HG03460 (cell line): ENCODE results near the gene RIN3.
"Not testable (repeated sequence)": the region's sequence is repeated elsewhere in the genome, so short reads cannot be mapped to it uniquely, and the experiment has no call there.

ENCODE experiments used
- ATAC-seq: cut with Tn5 transposase; IDR thresholded peaks from one replicate; pipeline ENCODE4 v1.9.1; 2021; ENCODE audit not compliant: unreplicated experiment

The RIN3 gene

DNA sequence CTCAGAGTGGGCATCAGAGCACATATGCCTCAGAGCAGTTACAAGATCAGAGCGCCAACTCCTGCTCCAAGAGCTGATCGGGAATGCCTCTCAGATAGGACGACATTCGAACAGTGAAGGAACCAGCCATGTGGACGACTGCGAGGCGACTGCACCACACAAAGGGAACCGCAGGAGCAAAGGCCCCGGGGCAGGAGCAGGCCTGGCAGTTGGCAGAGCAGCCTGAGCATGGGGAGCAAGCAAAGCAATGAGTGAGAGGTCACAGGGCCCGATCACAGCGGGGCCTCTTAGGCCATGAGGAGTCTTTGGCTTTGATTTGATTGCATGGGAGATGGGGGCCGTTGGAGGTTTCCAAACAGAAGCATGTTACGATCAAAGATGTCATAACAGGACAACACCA is 144.6 kb downstream of the RIN3 start:
- no peak for ATAC-seq

DNA sequence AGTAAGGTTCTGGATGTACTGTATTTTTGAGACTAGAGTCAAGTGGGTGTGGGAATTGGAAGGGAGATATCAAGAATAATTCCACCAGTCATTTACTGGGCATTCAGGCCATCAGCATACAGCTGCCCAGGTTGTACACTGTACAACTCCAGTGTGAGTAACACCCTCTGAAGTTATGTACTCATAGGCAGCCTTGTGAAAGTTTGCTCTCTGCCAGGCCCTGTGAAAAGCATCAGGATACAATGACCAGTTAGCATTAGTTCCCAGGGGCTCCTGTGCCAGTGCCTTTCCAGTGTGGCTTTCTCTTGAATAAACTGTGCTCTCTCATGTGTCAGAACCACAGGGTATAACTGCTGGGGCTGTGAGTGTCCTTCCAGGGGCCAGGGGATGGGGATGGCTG is 145.1 kb downstream of the RIN3 start:
- ATAC-seq, result no peak

DNA sequence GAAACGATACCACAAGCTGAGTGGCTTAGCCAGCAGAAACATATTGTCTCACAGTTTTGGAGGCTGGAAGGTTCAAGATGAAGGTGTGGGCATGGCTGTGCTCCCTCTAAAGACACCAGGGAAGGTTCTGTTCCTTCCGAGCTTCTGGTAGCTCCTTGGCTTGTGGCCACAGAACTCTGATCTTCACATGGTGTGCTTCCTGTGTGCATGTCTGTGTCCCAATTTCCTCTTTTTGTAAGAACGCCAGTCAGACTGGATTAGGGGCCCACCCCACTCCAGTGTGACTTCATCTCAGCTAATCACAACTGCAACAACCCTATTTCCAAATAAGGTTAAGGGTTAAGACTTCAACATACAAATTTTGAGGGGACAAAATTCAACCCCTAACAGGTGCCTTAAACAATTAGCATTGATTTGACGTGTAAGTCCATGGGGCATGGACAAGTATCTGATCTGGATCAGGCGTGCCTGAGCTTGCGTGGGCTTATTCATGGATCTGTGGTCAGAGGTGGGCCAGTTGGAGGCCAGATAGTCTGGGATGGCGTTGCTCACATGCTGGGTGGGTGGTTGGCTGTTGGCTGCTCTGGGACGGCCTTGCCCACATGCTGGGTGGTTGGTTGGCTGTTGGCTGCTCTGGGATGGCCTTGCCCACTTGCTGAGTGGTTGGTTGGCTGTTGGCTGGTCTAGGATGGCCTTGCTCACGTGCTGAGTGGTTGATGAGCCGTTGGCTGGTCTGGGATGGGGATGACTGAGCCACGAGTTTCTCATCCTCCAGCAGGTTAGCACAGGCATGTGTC is 146.4 kb downstream of the RIN3 start:
- no peak for ATAC-seq

DNA sequence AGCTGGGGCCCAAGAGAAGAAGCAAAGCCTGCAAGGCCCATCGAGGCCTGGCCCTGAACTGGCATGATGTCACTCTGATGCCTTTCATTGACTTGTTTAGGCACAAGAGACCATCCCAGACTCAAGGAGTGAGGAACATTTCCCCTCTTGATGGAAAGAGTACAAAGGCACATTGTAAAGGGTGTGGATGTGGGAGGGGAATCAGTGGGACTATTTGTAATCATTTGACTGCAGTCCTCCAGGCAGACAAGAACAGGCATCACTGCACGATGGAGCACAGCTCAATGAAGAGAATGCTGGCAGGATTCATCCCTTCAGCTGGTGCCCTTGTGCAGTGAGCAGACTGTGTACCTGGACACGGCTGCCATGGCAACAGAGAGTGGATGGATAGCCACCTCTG is 147.0 kb downstream of the RIN3 start:
- no peak for ATAC-seq

DNA sequence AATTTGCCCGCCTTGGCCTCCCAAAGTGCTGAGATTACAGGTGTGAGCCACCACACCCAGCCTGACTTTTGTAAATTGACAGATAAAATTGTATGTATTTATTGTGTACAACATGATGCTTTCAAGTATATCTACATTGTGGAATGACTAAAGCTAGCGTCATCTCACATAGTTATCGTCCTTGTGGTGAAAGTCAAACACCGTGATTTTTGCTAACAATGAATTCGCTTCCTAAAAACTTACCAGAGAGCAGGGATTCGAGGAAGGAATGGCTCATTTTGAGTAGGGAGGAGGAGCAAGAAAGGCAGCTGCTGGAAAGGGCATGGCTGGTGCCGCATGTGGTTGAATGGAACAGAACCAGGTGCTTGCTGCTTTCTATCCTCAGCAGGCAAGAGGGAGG is 149.5 kb downstream of the RIN3 start:
- ATAC-seq, result no peak

DNA sequence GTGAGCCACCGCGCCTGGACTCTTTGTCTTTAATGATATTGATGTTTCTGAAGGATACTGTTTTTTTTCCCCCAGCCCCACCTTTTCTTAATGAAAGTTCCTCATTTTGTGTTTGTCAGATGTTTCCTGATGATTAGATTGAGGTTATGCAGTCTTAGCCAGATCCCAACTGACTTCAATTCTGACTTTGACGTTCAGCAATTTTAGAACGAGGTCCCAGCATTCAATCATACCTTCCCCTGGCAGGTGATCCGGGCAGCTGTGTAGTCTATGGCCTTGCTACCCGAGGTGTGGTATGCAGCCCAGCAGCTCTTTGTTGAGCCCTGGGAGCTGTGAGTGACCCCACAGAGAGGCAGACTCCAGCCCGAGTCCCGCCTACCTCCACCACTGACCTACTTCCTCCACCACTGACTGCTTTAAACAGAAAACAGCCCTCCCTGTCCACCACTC is 152.1 kb downstream of the RIN3 start:
- no peak for ATAC-seq

DNA sequence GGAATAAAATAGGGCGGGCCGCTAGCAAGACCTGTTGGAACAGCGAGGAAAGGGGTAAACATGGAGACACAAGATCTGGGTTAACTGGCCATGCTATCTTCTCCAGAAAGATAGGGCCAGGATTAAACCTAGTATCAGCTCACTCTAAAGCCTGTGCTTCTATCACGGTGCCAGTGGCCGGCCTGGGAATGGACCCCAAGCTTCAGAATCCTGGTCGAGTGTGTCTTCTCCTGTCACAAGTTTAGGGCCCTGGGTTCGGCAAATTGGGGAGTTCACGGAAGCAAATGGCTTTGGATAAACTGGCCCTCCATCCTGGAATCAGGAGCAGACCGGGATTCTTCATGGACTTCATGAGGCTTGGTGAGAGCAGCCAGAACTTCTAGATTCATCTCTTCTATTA is 152.7 kb downstream of the RIN3 start:
- ATAC-seq, result no peak

DNA sequence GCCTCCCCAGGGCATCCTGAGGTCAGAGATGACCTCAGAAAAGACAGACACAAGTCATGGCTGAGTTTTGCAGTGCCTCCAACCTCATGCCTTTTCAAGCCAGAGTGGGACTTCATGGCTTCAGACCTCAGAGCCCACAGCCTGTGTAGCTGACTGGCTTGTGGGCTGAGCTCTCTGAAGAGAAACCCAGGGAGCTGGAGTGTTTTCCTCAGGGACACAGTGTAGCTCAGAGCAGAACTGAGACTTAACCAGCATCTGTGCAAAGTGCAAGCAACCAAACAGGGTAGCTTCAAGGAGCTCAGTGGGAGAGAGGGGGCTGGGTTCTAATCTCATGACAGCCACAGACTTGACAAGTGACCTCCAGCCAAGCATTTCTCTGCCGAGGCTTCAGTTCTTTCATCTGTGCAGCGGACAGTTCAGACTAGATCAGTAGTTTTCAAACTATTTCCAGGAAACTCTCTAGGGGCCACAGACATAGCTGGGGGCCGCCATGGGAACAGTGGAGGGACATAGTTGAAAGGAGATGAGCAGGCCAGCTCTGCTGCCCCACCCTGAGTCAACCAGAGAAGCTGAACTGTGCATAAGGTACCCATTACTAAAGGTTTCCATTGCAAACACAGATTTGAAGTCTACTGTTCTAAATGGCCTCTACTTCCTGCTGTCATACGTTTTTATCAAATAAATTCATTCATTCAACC is 154.8 kb downstream of the RIN3 start:
- peak; percentile 46 for ATAC-seq

DNA sequence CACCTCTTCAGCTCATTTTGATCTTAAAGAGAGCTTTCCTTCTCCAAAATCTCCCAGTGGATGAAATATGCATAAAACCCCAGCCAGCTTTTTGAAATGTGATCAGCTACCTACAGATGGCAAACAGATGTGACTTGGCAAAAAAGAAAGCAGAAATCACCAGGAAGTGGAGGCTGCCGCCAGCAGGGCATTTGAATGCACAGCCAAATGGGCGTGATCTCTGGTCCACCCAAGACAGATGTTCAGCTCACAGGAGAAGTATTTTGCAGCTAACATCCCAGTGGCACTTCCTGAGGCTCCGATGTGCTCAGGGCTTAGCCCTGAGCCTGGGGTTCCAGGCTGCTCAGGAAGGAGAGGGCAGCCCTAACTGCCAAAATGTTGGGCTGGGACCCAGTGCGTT is 156.6 kb downstream of the RIN3 start:
- no peak for ATAC-seq

DNA sequence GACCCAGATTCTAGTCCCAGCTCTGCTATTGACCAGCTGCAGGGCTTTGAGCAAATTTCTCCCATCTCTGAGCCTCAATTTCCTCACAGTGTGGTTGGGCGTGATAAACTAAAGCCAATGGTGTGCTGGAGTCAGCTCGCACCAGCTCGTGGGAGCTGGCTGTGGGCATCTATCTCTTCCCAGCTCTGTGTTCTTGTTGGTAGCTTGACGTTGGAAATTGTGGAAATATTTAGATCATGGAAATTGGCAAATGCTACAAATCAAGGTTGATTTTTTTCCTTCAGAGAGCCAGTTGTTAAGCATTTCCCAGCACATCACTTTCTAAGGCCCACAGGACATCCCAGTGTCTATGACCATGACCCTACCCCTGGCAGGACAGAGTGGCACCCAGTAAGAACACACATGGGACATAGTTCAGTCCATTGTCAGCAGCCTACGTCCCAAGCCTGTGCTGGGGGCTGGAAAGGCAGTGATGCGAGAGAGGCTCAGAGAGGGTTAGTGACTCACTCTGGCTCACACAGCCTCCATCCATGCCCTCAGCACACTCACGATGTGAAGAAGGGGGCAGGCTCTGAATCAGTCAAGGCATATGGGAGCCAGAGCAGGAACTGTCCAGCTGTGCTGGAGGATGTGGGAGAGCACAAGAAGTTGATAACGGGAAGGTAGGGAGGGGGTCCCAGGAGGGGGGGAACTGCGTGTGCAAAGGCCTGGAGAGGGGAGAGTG is 157.2 kb downstream of the RIN3 start:
- no peak for ATAC-seq

DNA sequence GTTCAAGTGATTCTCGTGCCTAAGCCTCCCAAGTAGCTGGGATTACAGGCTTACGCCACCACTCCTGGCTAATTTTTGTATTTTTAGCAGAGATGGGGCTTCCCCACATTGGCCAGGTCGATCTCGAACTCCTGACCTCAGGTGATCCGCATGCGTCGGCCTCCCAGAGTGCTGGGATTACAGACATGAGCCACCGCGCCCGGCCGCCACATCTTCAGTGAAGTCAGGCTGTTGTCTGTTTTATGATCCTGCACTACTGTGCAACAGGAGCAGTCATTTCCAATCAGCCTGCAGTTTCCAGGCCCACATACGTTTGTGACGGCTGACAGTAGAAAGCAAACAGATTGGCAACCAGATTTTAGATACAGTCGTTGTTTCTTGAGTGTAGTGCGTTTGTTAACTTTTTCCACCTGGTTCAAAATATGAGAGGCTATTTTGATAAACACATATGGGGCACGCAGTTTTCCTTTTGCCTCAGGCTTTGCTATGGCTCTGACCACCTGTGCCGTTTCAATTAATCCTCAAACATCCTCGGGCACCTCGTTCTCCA is 160.1 kb downstream of the RIN3 start:
- no peak for ATAC-seq

DNA sequence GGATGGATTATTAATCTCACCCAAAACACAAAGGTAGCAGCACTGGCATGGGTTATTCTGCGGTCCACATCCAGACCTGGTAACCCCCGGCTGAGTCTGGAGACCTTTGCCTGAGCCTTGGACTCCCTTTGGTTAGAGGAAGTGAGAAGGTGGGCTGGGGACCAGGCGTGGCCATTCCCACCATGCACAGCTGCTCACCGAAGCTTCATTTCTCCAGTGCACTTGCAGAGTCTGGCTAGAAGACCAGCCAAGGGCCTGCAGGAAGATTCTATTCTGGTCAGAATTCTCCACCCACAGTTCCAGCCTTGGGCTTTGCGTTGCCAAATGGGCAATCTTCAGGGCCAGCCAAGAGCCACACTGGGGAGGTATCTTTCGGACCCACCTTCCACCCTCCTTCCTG is 161.8 kb downstream of the RIN3 start:
- no peak for ATAC-seq

DNA sequence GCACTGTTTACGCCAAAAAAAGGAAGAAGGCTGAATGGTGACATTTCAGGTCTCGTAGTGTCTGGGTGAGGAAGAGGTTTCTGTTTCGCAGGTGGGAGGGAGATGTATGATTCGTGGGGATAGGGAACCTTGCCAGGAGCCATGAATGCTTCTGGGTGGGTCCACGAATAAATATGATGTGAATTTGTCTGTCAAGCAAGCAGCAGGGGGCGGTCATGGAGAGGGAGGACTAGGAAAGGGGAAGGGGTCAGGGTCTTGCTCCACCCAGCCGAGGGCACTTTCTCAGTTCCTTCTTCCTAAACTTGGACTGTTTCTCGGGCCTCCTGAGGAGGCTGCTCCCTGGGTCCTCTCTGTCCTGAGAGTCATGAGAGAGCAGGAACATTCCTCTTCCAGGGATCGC is 162.4 kb downstream of the RIN3 start:
- no peak for ATAC-seq

DNA sequence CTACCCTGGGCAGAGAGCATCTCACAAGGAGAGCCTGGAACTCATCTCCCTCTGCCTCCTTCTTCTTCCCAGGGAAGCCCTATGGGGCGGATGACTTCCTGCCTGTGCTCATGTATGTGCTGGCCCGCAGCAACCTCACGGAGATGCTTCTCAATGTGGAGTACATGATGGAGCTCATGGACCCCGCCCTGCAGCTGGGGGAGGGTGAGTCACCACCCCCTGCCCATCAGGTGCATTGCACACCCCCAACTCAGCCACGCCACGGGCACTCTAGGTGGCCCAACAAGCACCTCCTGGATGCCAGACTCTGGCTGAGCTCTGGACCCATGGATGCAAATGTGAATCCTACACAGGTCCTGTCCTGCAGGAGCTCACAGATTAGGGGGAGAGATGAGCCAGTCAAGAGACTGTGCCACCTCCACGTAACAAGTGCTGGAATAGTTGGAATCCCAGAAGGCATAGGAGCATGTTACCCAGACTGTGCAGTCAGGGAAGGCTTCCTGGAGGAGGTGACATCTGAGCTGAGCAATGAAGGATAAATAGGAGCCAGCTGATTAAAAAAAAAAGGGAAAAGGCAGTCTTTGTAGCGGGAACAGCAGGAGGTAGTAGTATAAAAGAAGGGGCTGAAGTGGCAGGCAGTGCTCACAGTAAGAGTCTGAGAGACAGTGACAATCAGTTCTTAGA is 163.0 kb downstream of the RIN3 start:
- ATAC-seq, result no peak

DNA sequence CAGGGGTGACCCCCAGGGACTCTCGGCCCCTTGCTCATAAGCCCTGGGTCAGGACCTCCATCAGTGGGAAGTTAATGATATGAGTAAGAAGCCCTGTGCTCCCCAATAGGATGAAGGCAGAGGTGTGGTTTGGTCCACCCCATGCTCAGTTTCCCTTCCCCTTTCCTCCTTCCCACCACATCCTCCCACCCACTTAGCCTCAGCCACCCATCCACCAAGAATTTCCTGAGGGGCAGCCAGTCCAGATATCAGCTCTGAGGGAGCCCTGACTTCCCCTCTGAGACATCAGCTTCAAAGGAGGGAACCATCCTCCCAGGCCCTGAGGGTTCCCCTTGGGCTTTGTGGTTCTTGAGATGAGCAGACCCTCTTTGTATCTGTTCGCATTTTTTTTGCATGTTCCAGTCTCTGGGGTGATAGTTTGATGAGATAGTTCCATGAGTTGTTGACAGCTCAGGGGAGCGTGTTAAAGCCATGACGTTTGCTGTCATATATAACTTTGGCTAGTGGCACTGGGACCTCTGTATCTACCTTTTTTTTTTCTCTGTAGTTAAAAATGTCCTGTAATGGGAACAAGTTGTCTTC is 163.6 kb downstream of the RIN3 start:
- peak; percentile 82 for ATAC-seq

DNA sequence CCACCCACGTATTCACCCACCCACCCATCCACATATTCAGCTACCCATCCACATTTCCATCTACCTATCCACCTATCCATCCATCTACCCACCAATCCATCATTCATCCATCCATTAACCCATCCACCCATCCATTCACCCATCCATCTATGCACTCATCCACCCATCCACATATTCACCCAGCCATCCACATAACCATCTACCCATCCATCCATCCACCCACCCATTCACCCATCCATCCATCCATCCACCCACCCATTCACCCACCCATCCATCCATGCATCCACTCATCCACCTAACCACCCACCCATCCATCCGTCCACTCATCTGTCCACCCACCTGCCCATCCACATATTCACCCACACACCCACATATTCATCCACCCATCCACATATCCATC is 164.4 kb downstream of the RIN3 start:
- no peak for ATAC-seq

DNA sequence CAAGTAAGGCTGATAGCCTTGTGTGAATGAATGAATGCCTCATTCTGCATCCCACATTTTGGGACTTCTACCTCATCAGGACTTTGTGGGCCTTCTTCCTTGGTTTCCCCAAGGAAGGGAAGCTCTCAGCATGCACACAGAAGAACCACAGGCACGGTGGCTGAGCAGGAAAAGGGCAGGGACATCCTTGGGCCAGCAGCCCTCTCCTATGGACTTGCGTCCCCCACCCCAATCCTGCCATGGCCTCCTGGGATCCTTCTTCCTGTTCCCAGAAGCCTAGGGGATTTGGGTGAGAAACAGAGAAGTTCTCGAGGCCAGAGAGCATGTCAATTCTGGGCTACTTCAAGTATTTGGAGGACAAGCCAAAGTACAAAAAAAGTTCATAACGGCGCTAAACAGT is 165.2 kb downstream of the RIN3 start:
- ATAC-seq, result no peak

DNA sequence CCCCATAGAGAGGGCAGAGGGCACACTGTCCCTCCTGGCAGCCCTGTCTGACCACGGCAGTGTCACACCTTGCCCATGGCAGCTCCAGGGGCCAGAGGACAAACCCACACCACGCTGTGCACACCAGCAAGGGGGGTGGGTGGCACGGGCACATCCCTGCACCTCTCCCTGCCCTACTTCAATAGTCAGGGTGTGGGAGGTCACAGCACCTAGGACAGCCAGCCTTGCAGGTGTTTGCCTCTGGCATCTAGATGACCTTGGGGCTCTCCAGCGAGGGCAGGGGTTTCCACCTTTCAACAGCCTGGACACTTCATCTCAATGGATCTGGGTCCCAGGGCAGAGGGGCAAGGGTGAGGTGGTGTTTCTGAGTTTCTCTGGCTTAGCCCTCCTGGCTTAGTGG is 165.7 kb downstream of the RIN3 start:
- no peak for ATAC-seq

DNA sequence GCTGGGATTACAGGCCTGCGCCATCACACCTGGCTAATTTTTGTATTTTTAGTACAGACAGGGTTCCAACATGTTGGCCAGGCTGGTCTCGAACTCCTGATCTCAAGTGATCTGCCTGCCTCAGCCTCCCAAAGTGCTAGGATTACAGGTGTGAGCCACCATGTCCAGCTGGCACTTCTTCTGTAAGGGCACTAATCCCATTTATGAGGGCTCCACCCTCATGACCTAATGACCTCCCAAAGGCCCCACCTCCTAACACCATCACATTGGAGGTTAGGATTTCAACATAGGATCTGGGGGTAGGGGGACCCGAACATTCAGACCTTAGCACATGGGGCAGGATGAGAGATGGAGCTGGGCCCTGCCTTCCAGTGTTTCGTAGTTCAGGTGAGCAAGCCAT is 166.7 kb downstream of the RIN3 start:
- ATAC-seq, result not testable (repeated sequence)

DNA sequence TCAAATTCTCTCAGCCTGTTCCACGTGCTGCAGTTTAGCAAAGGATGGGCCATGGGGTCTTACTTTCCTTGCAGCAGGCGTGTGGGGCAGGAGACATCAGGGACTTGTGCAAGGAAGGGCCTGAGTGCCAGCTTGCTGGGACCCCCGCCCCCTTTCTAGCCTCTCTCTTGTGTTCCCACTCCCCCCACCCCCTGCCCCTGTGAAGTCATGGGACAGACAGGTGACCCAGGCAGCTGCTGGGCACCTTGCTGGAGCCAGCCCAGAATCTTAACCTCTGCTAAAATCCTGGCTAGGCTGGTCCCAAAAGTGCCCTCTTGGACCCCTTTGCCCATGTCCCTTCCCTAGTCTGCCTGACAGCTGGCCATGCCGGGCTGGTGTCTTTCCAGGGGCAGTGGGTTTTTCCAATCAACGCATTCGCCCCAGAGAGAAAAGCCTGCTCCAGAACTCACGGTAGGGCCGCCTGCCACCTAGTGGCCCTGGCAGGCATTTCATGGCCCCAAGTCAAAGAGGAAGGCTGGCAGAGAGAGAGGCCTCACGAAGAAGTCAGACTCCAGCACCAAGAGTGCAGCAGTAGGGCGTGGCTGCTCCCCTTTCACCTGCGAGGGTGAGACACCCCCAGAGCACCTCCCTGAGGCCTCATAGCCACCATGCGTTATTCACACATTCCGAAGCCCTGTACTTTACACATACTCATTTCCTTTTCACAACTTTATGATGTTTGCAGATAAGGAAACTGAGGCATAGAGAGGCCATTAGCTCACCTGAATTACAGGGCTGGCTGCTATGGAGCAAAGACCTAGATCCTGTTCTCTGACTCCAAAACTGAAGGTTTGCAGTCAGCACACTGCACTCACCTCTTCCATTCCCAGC is 167.4 kb downstream of the RIN3 start:
- ATAC-seq, result no peak
